Measurements from ENCODE around the gene TEF. TPM values are rescaled to one million over a fixed set of nuclear protein-coding genes. Genes with fewer than 3 reads are reported as not detected.
A peak's percentile ranks its signal among the peaks of the same experiment; 100 is the strongest.

TEF gene
- total and polyA plus RNA-seq, 2 experiments from 2014 or later, result 4.0 to 21.1 TPM

DNA sequence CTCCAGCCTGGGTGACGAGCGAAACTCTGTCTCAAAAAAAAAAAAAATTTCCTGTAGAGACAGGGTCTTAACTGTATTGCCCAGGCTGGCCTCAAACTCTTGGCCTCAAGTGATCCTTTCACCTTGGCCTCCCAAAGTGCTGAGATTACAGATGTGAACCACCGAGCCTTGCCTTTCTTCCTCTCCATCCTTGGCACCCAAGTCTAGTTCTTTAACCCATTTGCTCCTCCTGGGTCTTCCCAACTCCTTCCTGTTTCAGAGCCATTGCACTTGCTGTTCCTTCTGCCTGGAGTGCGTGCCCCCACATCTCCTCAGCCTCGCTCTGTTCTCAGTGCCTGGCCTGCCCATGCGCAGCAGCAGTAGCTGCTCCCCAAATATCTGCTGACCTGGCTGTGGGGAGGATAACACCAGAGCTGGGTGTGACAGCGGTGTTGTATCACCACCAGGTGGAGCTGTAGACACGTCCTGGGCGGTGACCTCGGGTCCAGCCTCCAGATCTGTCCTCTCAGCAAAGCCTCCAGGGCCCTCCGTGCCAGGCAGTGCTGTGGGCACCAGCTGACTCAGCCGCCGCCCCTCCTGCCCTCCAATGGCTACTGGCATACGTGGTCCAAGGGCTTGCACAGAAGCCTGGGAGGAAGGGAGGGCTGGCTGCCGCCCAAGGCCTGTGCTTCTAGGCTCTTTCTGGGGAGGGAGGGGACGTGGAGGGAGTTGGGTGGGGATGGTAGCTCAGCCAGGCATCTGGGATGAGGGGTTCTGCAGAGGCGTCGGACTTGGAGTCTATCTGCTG, 22.0 kb downstream of the TEF start:
- Histone ChIP-seq H3K4me3 (no peak overlapping the region), H3K27me3 (no peaks in the 10 kb centered on the region), H3K4me1 (ENCODE audit: low read depth) (peaks cover 8% of the 10 kb centered on the region), H3K27ac (no peak overlapping the region), H3K9me3 (ENCODE audit: low read depth) (no peaks in the 10 kb centered on the region), H3K36me3 (no peaks in the 10 kb centered on the region)
- peak; percentile 86 to 89 for DNase-seq (ENCODE audit: low read depth in 1 of 2, low spot score in 1 of 2)
- TF ChIP-seq, protein P1, sequence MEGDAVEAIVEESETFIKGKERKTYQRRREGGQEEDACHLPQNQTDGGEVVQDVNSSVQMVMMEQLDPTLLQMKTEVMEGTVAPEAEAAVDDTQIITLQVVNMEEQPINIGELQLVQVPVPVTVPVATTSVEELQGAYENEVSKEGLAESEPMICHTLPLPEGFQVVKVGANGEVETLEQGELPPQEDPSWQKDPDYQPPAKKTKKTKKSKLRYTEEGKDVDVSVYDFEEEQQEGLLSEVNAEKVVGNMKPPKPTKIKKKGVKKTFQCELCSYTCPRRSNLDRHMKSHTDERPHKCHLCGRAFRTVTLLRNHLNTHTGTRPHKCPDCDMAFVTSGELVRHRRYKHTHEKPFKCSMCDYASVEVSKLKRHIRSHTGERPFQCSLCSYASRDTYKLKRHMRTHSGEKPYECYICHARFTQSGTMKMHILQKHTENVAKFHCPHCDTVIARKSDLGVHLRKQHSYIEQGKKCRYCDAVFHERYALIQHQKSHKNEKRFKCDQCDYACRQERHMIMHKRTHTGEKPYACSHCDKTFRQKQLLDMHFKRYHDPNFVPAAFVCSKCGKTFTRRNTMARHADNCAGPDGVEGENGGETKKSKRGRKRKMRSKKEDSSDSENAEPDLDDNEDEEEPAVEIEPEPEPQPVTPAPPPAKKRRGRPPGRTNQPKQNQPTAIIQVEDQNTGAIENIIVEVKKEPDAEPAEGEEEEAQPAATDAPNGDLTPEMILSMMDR (IDR thresholded peaks at IDR 0.05; ENCODE audit: low read depth, low read length), result peak; percentile 95

DNA sequence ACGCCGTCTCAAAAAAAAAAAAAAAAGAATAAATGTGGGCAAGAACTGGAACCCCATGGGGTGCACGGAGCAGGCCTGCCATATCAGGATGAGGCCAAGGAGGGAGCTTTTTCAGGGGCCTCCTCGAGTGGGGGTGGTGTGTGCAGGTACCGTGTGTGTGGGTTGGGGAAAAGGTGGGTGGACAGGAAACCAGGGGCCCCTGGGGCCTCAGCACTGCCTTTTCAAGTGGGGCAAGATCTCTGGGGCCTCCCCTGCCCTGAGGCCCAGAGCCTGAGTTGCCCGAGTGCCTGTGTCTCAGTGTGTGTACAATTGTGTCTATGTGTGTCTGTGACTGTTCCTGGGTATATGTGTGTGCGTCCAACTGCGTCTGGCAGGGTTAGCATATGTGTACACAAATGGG, 23.8 kb downstream of the TEF start:
- Histone ChIP-seq H3K4me3 (no peak overlapping the region), H3K9me3 (ENCODE audit: low read depth) (no peaks in the 10 kb centered on the region), H3K4me1 (ENCODE audit: low read depth) (peaks cover 8% of the 10 kb centered on the region), H3K36me3 (no peaks in the 10 kb centered on the region), H3K27me3 (no peaks in the 10 kb centered on the region), H3K27ac (no peak overlapping the region)
- TF ChIP-seq, protein P1 (IDR thresholded peaks at IDR 0.05; ENCODE audit: low read depth, low read length), result no peak
- DNase-seq (ENCODE audit: low read depth in 1 of 2, low spot score in 1 of 2), result no peak

DNA sequence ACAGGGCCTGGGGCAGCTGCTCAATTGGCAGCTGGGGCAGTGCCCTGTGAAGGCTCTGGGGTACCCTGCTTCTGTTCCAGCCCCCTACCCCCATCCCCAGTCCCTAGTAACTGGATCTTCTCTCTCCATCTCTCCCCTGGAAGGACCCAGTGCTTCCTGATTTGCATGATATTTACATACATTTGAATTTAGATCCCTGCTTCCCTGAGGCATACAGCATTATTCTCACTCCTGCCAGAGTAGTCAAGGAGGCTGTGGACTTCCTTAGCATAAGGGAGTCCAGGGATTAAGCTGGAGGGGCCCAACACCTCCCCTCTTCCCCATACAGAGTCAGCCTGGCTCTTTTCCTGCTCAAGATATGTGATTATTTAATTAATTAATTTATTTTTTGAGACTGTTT, 24.7 kb downstream of the TEF start:
- peaks cover 10% of the 10 kb centered on the region for H3K4me1 ChIP-seq (ENCODE audit: low read depth)
- H3K27me3 ChIP-seq, result no peaks in the 10 kb centered on the region
- TF ChIP-seq, protein P1 (IDR thresholded peaks at IDR 0.05; ENCODE audit: low read depth, low read length), result no peak
- H3K4me3 ChIP-seq, result no peak overlapping the region
- H3K36me3 ChIP-seq, result no peaks in the 10 kb centered on the region
- DNase-seq (ENCODE audit: low read depth in 1 of 2, low spot score in 1 of 2), result no peak
- H3K9me3 ChIP-seq (ENCODE audit: low read depth), result no peaks in the 10 kb centered on the region
- H3K27ac ChIP-seq, result no peak overlapping the region

DNA sequence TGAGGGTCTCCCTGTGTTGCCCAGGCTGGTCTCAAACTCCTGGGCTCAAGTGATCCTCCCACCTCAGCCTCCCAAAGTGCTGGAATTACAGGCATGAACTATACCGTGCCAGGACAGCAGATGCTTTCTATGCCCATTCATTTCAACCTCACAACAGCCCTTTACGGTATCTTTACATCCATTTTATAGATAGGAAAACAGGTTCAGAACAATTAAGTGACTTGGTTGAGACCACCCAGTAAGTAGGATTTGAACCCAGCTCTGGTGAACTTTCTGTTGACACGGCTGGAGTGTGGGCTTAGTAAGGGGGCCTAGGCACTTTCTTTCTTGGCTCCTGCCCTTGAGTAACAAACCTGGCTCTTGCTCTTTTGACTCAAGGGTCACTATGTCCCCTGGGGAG, 25.7 kb downstream of the TEF start:
- peaks cover 8% of the 10 kb centered on the region for H3K4me1 ChIP-seq (ENCODE audit: low read depth)
- no peaks in the 10 kb centered on the region for H3K36me3 ChIP-seq
- H3K27ac ChIP-seq, result no peak overlapping the region
- TF ChIP-seq, protein P1 (IDR thresholded peaks at IDR 0.05; ENCODE audit: low read depth, low read length), result no peak
- DNase-seq (ENCODE audit: low read depth in 1 of 2, low spot score in 1 of 2), result no peak
- H3K27me3 ChIP-seq, result no peaks in the 10 kb centered on the region
- H3K4me3 ChIP-seq, result no peak overlapping the region
- H3K9me3 ChIP-seq (ENCODE audit: low read depth), result no peaks in the 10 kb centered on the region

DNA sequence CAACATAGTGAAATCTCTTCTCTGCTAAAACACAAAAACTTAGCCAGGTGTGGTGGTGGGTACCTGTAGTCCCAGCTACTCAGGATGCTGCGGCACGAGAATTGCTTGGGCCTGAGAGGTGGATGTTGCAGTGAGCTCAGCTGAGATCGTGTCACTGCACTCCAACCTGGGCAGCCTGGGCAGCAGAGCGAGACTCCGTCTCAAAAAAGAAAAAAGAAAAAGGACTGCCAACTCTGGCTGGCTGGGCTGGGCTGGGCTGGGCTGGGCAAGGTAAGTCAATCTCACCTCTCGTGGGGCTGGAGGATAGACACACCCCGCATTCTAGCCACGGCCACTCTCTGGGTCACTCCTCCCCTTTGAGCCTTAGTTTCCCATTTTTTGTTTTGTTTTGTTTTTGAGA, 26.9 kb downstream of the TEF start:
- no peak overlapping the region for H3K4me3 ChIP-seq
- no peaks in the 10 kb centered on the region for H3K27me3 ChIP-seq
- DNase-seq (ENCODE audit: low read depth in 1 of 2, low spot score in 1 of 2), result no peak
- no peaks in the 10 kb centered on the region for H3K9me3 ChIP-seq (ENCODE audit: low read depth)
- peaks cover 6% of the 10 kb centered on the region for H3K4me1 ChIP-seq (ENCODE audit: low read depth)
- H3K36me3 ChIP-seq, result no peaks in the 10 kb centered on the region
- TF ChIP-seq, protein P1 (IDR thresholded peaks at IDR 0.05; ENCODE audit: low read depth, low read length), result no peak
- no peak overlapping the region for H3K27ac ChIP-seq

Data from cardiac muscle cell (in vitro differentiated cells and primary cell).